A673 (cell line): ENCODE data around the gene NPIPA3. TPM values are rescaled to one million over a fixed set of nuclear protein-coding genes. Genes with fewer than 3 reads are reported as not detected.
"Not testable (repeated sequence)": the region's sequence is repeated elsewhere in the genome, so short reads cannot be mapped to it uniquely, and the experiment has no call there.

Experiments
- BruUV-seq: library from RNA; stranded (reverse); fragments of 400-500 nt; replicated peaks from 2 replicates; lab custom pipeline; 2021; lab: Mats Ljungman, UMichigan
- CTCF ChIA-PET: fragments of 300-600 bp; sonication (Branson Sonifier 250); formaldehyde crosslinking; loops from one replicate; lab custom pipeline; 2022; ENCODE audit warnings: antibody characterized with exemption; lab: Charles Lee
- POLR2A ChIA-PET: fragments of 300-600 bp; sonication (Branson Sonifier 250); formaldehyde crosslinking; loops from one replicate; lab custom pipeline; 2022; ENCODE audit warnings: antibody characterized with exemption; ENCODE audit not compliant: low non-redundant PET; lab: Charles Lee
- DNase-seq: peaks from one replicate; pipeline ENCODE4 v3.0.0-alpha.2; 2015; ENCODE audit warnings: low spot score
- H3K27ac ChIP-seq: fragments of 200-600 bp; sonication (generic); 2 replicates; pipeline ENCODE4 v1.5.1; 2016; ENCODE audit warnings: mixed run types, low read depth, mild to moderate bottlenecking, mixed read lengths, antibody characterized with exemption, low read length; ENCODE audit not compliant: poor library complexity, severe bottlenecking
- H3K27me3 ChIP-seq: fragments of 200-600 bp; sonication (generic); replicated peaks from 2 replicates; pipeline ENCODE4 v1.6.1; 2017; ENCODE audit warnings: mixed run types, low read depth, mild to moderate bottlenecking, mixed read lengths, antibody characterized with exemption, low read length; ENCODE audit not compliant: insufficient read depth, poor library complexity
- H3K36me3 ChIP-seq: fragments of 200-600 bp; sonication (generic); 2 replicates; pipeline ENCODE4 v1.6.1; 2016; ENCODE audit warnings: mixed run types, mild to moderate bottlenecking, mixed read lengths, antibody characterized with exemption, low read length; ENCODE audit not compliant: insufficient read depth, poor library complexity, severe bottlenecking
- H3K4me1 ChIP-seq: fragments of 200-600 bp; sonication (generic); 2 replicates; pipeline ENCODE4 v1.6.1; 2017; ENCODE audit warnings: mixed run types, mild to moderate bottlenecking, mixed read lengths, antibody characterized with exemption, low read length; ENCODE audit not compliant: insufficient read depth, poor library complexity, severe bottlenecking
- H3K4me3 ChIP-seq: fragments of 200-600 bp; sonication (generic); 2 replicates; pipeline ENCODE4 v1.5.1; 2016; ENCODE audit warnings: low read depth, mixed run types, mild to moderate bottlenecking, mixed read lengths, low read length; ENCODE audit not compliant: poor library complexity, severe bottlenecking
- H3K9me3 ChIP-seq: fragments of 200-600 bp; sonication (generic); 2 replicates; pipeline ENCODE4 v1.6.1; 2016; ENCODE audit warnings: mixed run types, low read depth, mild to moderate bottlenecking, mixed read lengths, antibody characterized with exemption, low read length; ENCODE audit not compliant: poor library complexity, severe bottlenecking
- CTCF ChIP-seq: fragments of 300-800, 200-600 bp; sonication (generic); conservative IDR thresholded peaks from 2 replicates; pipeline ENCODE4 v1.5.1; 2017; ENCODE audit warnings: low read depth, mild to moderate bottlenecking, antibody characterized with exemption, low read length, moderate library complexity, mixed read lengths
- EZH2 ChIP-seq: fragments of 200-600 bp; sonication (generic); IDR thresholded peaks from 2 replicates; pipeline ENCODE4 v1.6.1; 2017; ENCODE audit warnings: borderline replicate concordance, low read depth, mild to moderate bottlenecking, mixed read lengths, antibody characterized with exemption, low read length; ENCODE audit not compliant: poor library complexity, severe bottlenecking
- intact Hi-C: fragments of 100-400 bp; cut with micrococcal nuclease; formaldehyde crosslinking; loops from one replicate; pipeline ENCODE4 v1.10.0; 2022; ENCODE audit not compliant: unreplicated experiment
- total RNA-seq: library from RNA; stranded (reverse); gene quantifications from 2 replicates; pipeline ENCODE4 v1.2.3, GENCODE V29; 2021

NPIPA3 gene
- total RNA-seq, 1 experiment from 2014 or later, result 6.7 TPM

GRCh38 chr16:14676633-14677032 is 26.6 kb upstream of the NPIPA3 start:
- CTCF ChIA-PET, result no interaction called here
- POLR2A ChIA-PET, result no interaction called here

GRCh38 chr16:14677627-14678026 is 25.6 kb upstream of the NPIPA3 start:
- H3K27ac ChIP-seq, result no peak overlapping the region
- no peaks in the 10 kb centered on the region for H3K4me1 ChIP-seq
- H3K9me3 ChIP-seq, result no peaks in the 10 kb centered on the region
- intact Hi-C loops, result no loop called here
- POLR2A ChIA-PET, result no interaction called here
- BruUV-seq, result no TSS peak
- H3K36me3 ChIP-seq, result no peaks in the 10 kb centered on the region
- CTCF ChIA-PET, result no interaction called here
- no peaks in the 10 kb centered on the region for H3K27me3 ChIP-seq
- TF ChIP-seq CTCF, result no peak
- no peak overlapping the region for H3K4me3 ChIP-seq
- no peak for DNase-seq

More at GRCh38 chr16:14676633-14677032, 26.6 kb upstream of the NPIPA3 start:
- intact Hi-C loops, result no loop called here
- Histone ChIP-seq H3K27ac (no peak overlapping the region), H3K4me1 (no peaks in the 10 kb centered on the region), H3K36me3 (no peaks in the 10 kb centered on the region), H3K4me3 (no peak overlapping the region), H3K9me3 (no peaks in the 10 kb centered on the region), H3K27me3 (no peaks in the 10 kb centered on the region)
- TF ChIP-seq EZH2 (no peak), CTCF (no peak)
- no peak for DNase-seq
- BruUV-seq, result no TSS peak

GRCh38 chr16:14678748-14679497 is 24.3 kb upstream of the NPIPA3 start:
- POLR2A ChIA-PET, result no interaction called here
- Histone ChIP-seq H3K9me3 (no peaks in the 10 kb centered on the region), H3K36me3 (no peaks in the 10 kb centered on the region), H3K4me1 (no peaks in the 10 kb centered on the region), H3K27ac (no peak overlapping the region), H3K4me3 (no peak overlapping the region), H3K27me3 (no peaks in the 10 kb centered on the region)
- no TSS peak for BruUV-seq
- TF ChIP-seq CTCF (no peak), EZH2 (no peak)
- no peak for DNase-seq
- CTCF ChIA-PET, result no interaction called here
- intact Hi-C loops, result no loop called here

- H3K36me3 ChIP-seq, intact Hi-C loops, H3K4me3 ChIP-seq: not testable (repeated sequence)
Measured at GRCh38 chr16:14680396-14680795, 22.8 kb upstream of the NPIPA3 start.

More at GRCh38 chr16:14680396-14680795, 22.8 kb upstream of the NPIPA3 start:
- CTCF ChIA-PET, POLR2A ChIA-PET, H3K27me3 ChIP-seq, BruUV-seq, H3K4me1 ChIP-seq, DNase-seq, H3K9me3 ChIP-seq, H3K27ac ChIP-seq: not testable (repeated sequence)
